HepG2 (cell line): ENCODE measurements around the gene PAK2. TPM values are rescaled to one million over a fixed set of nuclear protein-coding genes. Genes with fewer than 3 reads are reported as not detected.

Experiments used
- ATAC-seq: fragments of 200-7000 bp; cut with Tn5 transposase; 3 replicates; pipeline ENCODE4 v1.9.1; 2020; ENCODE audit warnings: mild to moderate bottlenecking, moderate library complexity
- BruUV-seq: library from RNA; stranded (reverse); fragments of 400-500 nt; replicated peaks from 2 replicates; lab custom pipeline; 2021; lab: Mats Ljungman, UMichigan
- CTCF ChIA-PET: fragments of 300-600 bp; formaldehyde crosslinking; extraction: SDS; loops from one replicate; lab custom pipeline; 2021; ENCODE audit warnings: low total read pairs, inconsistent platforms, low intra/inter-chr PET ratio; lab: Yijun Ruan, JAX
- POLR2A ChIA-PET: fragments of 350-600 bp; sonication (Branson Sonifier 250); formaldehyde crosslinking; loops from one replicate; lab custom pipeline; 2020; ENCODE audit warnings: antibody characterized with exemption, inconsistent platforms; lab: Yijun Ruan, JAX
- DNase-seq: peaks from one replicate; pipeline ENCODE4 v3.0.0-alpha.2; 2015; ENCODE audit warnings: low spot score
- FAIRE-seq: peaks from 3 replicates; lab custom pipeline; 2011; peaks lifted over from hg19 to GRCh38; lab: Jason Lieb, UNC
- H2AFZ ChIP-seq: one replicate; pipeline ENCODE4 v1.6.1; 2011; ENCODE audit warnings: low read length, inconsistent platforms
- H3K27ac ChIP-seq: fragments of 300-600 bp; 3 replicates; pipeline ENCODE4 v1.8.0; 2011; ENCODE audit warnings: mixed run types, mild to moderate bottlenecking, mixed read lengths, low read length, inconsistent platforms; ENCODE audit not compliant: insufficient read depth; ENCODE audit errors: extremely low read length
- H3K27me3 ChIP-seq, 2 experiments: fragments of 200-600 bp in 1 of 2; 2 replicates in 1 of 2; 3 replicates in 1 of 2; pipeline versions ENCODE4 v1.6.0 to v1.8.0; 2011; ENCODE audit warnings: low read length in 2 of 2, mild to moderate bottlenecking in 2 of 2, moderate library complexity in 2 of 2, inconsistent platforms in 1 of 2; ENCODE audit not compliant: insufficient read depth in 2 of 2, control insufficient read depth in 1 of 2
- H3K36me3 ChIP-seq, 2 experiments: fragments of 200-600 bp in 1 of 2; replicated peaks in 1 of 2; 2 replicates in 1 of 2; 3 replicates in 1 of 2; pipeline versions ENCODE4 v1.5.1 to v1.8.0; 2011; ENCODE audit warnings: low read length in 2 of 2, inconsistent platforms in 1 of 2; ENCODE audit not compliant: insufficient read depth in 2 of 2, control insufficient read depth in 1 of 2
- H3K4me1 ChIP-seq: 2 replicates; pipeline ENCODE4 v1.5.1; 2012; ENCODE audit warnings: low read length, inconsistent platforms; ENCODE audit not compliant: insufficient read depth
- H3K4me2 ChIP-seq: 2 replicates; pipeline ENCODE4 v1.6.0; 2011; ENCODE audit warnings: low read depth, low read length, inconsistent platforms
- H3K4me3 ChIP-seq, 3 experiments: fragments of 200-600 bp in 1 of 3; sonication (generic), shearing (Covaris generic) in 1 of 3; replicated peaks in 1 of 3; 2 replicates each; pipeline ENCODE4 v1.5.1; 2011 to 2016; ENCODE audit warnings: low read length in 3 of 3, inconsistent platforms in 2 of 3, low read depth in 2 of 3, mild to moderate bottlenecking in 2 of 3, control low read depth in 1 of 3, mixed read lengths in 1 of 3; ENCODE audit not compliant: insufficient read depth in 1 of 3
- H3K79me2 ChIP-seq: one replicate; pipeline ENCODE4 v1.6.1; 2011; ENCODE audit warnings: low read length, inconsistent platforms; ENCODE audit not compliant: insufficient read depth
- H3K9ac ChIP-seq: 2 replicates; pipeline ENCODE4 v1.6.0; 2011; ENCODE audit warnings: mild to moderate bottlenecking, low read depth, low read length, inconsistent platforms; ENCODE audit not compliant: insufficient read depth
- H3K9me3 ChIP-seq: 2 replicates; pipeline ENCODE4 v1.5.1; 2012; ENCODE audit warnings: mild to moderate bottlenecking, low read length
- H4K20me1 ChIP-seq: 2 replicates; pipeline ENCODE4 v1.6.0; 2011; ENCODE audit warnings: inconsistent platforms, mild to moderate bottlenecking, low read length, moderate library complexity; ENCODE audit not compliant: insufficient read depth
- FOXK1 ChIP-seq: sonication (generic); formaldehyde crosslinking; IDR thresholded peaks from 2 replicates; pipeline ENCODE4 v1.4.0; 2020; ENCODE audit warnings: low read depth, missing genetic modification reagents, borderline replicate concordance
- GPN1 ChIP-seq: sonication (generic); formaldehyde crosslinking; IDR thresholded peaks from 2 replicates; pipeline ENCODE4 v1.5.1; 2020; ENCODE audit warnings: missing genetic modification reagents, borderline replicate concordance
- HNF4G ChIP-seq, 2 experiments: sonication (generic) in 1 of 2; formaldehyde crosslinking in 1 of 2; IDR thresholded peaks; 2 replicates each; pipeline versions ENCODE4 v1.4.0 to v1.6.1; 2011 to 2020; ENCODE audit warnings: borderline replicate concordance in 2 of 2, low read depth in 2 of 2, mild to moderate bottlenecking in 2 of 2, low read length in 1 of 2, missing genetic modification reagents in 1 of 2, moderate library complexity in 1 of 2
- PAWR ChIP-seq: sonication (generic); formaldehyde crosslinking; IDR thresholded peaks from 2 replicates; pipeline ENCODE4 v1.4.0; 2020; ENCODE audit warnings: missing genetic modification reagents, mild to moderate bottlenecking, borderline replicate concordance
- PITX1 ChIP-seq: sonication (generic); formaldehyde crosslinking; IDR thresholded peaks from 2 replicates; pipeline ENCODE4 v1.5.1; 2020; ENCODE audit warnings: mild to moderate bottlenecking, missing genetic modification reagents
- SMYD3 ChIP-seq: sonication (generic); formaldehyde crosslinking; IDR thresholded peaks from 2 replicates; pipeline ENCODE4 v1.8.1; 2023; ENCODE audit warnings: mild to moderate bottlenecking, missing genetic modification reagents
- SOX6 ChIP-seq, 2 experiments: fragments of 450-650 bp in 1 of 2; sonication (generic) in 1 of 2; formaldehyde crosslinking in 1 of 2; IDR thresholded peaks; 2 replicates each; pipeline versions ENCODE4 v1.4.0 to v1.6.1; 2017 to 2020; ENCODE audit warnings: antibody characterized with exemption in 1 of 2, mild to moderate bottlenecking in 1 of 2, missing genetic modification reagents in 1 of 2
- TRIM22 ChIP-seq: fragments of 450-650 bp; IDR thresholded peaks from 2 replicates; pipeline ENCODE4 v1.6.1; 2017
- TRIM24 ChIP-seq: sonication (generic); formaldehyde crosslinking; IDR thresholded peaks from 2 replicates; pipeline ENCODE4 v1.8.0; 2022; ENCODE audit warnings: mild to moderate bottlenecking, missing genetic modification reagents
- ZBTB2 ChIP-seq: sonication (generic); formaldehyde crosslinking; IDR thresholded peaks from 2 replicates; pipeline ENCODE4 v1.8.0; 2022; ENCODE audit warnings: low read depth, missing genetic modification reagents
- ZBTB38 ChIP-seq: sonication (generic); formaldehyde crosslinking; IDR thresholded peaks from 2 replicates; pipeline ENCODE4 v1.5.1; 2020; ENCODE audit warnings: mild to moderate bottlenecking, missing genetic modification reagents
- ZNF282 ChIP-seq: fragments of 450-650 bp; IDR thresholded peaks from 2 replicates; pipeline ENCODE4 v1.6.1; 2018; ENCODE audit not compliant: partially characterized antibody
- ZNF331 ChIP-seq: sonication (generic); formaldehyde crosslinking; IDR thresholded peaks from 2 replicates; pipeline ENCODE4 v1.4.0; 2020; ENCODE audit warnings: missing genetic modification reagents
- ZNF510 ChIP-seq: sonication (generic); formaldehyde crosslinking; IDR thresholded peaks from 2 replicates; pipeline ENCODE4 v1.4.0; 2020; ENCODE audit warnings: low read depth, mild to moderate bottlenecking, missing genetic modification reagents
- ZNF564 ChIP-seq: sonication (generic); formaldehyde crosslinking; IDR thresholded peaks from 2 replicates; pipeline ENCODE4 v1.8.1; 2023; ENCODE audit warnings: mild to moderate bottlenecking, missing genetic modification reagents
- ZNF574 ChIP-seq: sonication (generic); formaldehyde crosslinking; IDR thresholded peaks from 2 replicates; pipeline ENCODE4 v1.4.0; 2020; ENCODE audit warnings: missing genetic modification reagents
- WGBS: methylation state at CpG from one replicate; pipeline ENCODE4 v1.1.6; 2017; ENCODE audit warnings: low lambda C conversion rate; 5-methylcytosine and 5-hydroxymethylcytosine counted together
- in situ Hi-C: cut with HindIII; loops from 2 replicates; pipeline ENCODE4 v1.10.0; 2017; ENCODE audit warnings: low pct_unique_long_range_greater_than_20kb; ENCODE audit not compliant: extremely low pct_ligation_motif_present
- intact Hi-C: fragments of 100-400 bp; cut with micrococcal nuclease; formaldehyde crosslinking; loops from one replicate; pipeline ENCODE4 v1.10.0; 2022; ENCODE audit not compliant: unreplicated experiment
- polyA plus RNA-seq, 8 experiments: library from polyadenylated mRNA; depleted of rRNA in 3 of 8; stranded (reverse) in 7 of 8; unstranded in 1 of 8; fragments of >200 nt; fragmentation: Illumina TruSeq in 4 of 8; extraction: Trizol in 4 of 8; gene quantifications; 2 replicates each; pipeline versions ENCODE4 v1.2.1 to v1.2.3, GENCODE V29; 2011 to 2016; ENCODE audit warnings: low read depth in 4 of 8, missing spikeins in 1 of 8, mixed read lengths in 1 of 8; ENCODE audit not compliant: insufficient read depth in 1 of 8
- total RNA-seq, 5 experiments: library from RNA; depleted of rRNA; stranded (reverse); fragments of >200 nt; fragmentation: Illumina TruSeq; extraction: Trizol; gene quantifications; 2 replicates each; pipeline ENCODE4 v1.2.3, GENCODE V29; 2016; ENCODE audit warnings: low read depth in 1 of 5

The PAK2 gene
- total and polyA plus RNA-seq, 2 of the 13 experiments (the other 11 are each of a cell fraction or from before 2014, with no cell fraction given), result 23.0 to 24.7 TPM

GRCh38 chr3:196737655-196738054, 2.0 kb upstream of the PAK2 start (continued):
- no peak for TF ChIP-seq ZBTB2

- Histone ChIP-seq H3K4me1 (peaks cover 63% of the 10 kb centered on the region), H4K20me1 (peaks cover 22% of the 10 kb centered on the region), H3K27me3 (no peaks in the 10 kb centered on the region; a peak in 1 of 5 replicates), H3K4me3 (peak overlapping the region; percentile 86 to 91 (median 88)), H3K27ac (peak overlapping the region; percentile 90), H3K9me3 (no peaks in the 10 kb centered on the region), H3K4me2 (peak overlapping the region; percentile 79), H2AFZ (no peak overlapping the region), H3K79me2 (peaks cover 53% of the 10 kb centered on the region), H3K9ac (peak overlapping the region; percentile 87), H3K36me3 (no peaks in the 10 kb centered on the region)
- WGBS, result under 1% methylated on average over 30 of the region's 30 CpGs
- CTCF ChIA-PET, result no interaction called here
- peak; percentile 45 for DNase-seq
- intact Hi-C loops (loop anchor here (2.0 to 5.0 kb wide), 2 partner anchors 28 to 47 kb away; partner anchors contain the start of genes CEP19 and PIGX), in situ Hi-C loops (no loop called here)
- BruUV-seq, result TSS peak; percentile 75
- POLR2A ChIA-PET, result interaction anchor here (1.0 to 2.4 kb wide), 6 partner anchors 13 to 127 kb away, joined by 3 to 25 read pairs (median 7); partner anchors contain the start of genes CEP19, PIGX and SENP5
- ATAC-seq, result peak; percentile 43
- FAIRE-seq, result no peak
- TF ChIP-seq PITX1 (no peak), ZNF282 (no peak), ZNF574 (no peak), PAWR (no peak), TRIM24 (CRISPR knock-in tag) (no peak), ZBTB38 (CRISPR knock-in tag) (no peak), SMYD3 (CRISPR knock-in tag) (0 out of 2 replicates have a peak, but pooled peaks have one; percentile 45), SOX6 (IDR thresholded peaks at IDR 0.05) (no peak), SOX6 (CRISPR knock-in tag; IDR thresholded peaks at IDR 0.05) (no peak), GPN1 (CRISPR knock-in tag) (no peak), TRIM22 (no peak), ZNF564 (CRISPR knock-in tag) (no peak), ZNF331 (CRISPR knock-in tag) (no peak), ZNF510 (CRISPR knock-in tag) (no peak), HNF4G (IDR thresholded peaks at IDR 0.05; ENCODE audit: borderline replicate concordance, low read depth, low read length) (no peak), HNF4G (CRISPR knock-in tag; IDR thresholded peaks at IDR 0.05; ENCODE audit: borderline replicate concordance, low read depth) (no peak), FOXK1 (no peak)
These were observed 1.0 kb downstream of the PAK2 start for GRCh38 chr3:196740481-196741248.
